Lung (tissue), 16 donors: Measurements from ENCODE around the gene HTR3C. TPM values are rescaled to one million over a fixed set of nuclear protein-coding genes. Genes with fewer than 3 reads are reported as not detected.
A peak's percentile ranks its signal among the peaks of the same experiment; 100 is the strongest.

Experiments used
- ATAC-seq: fragments of 200-7000 bp; cut with Tn5 transposase; one replicate; pipeline ENCODE4 v1.9.1; 2020; ENCODE audit warnings: moderate number of reproducible peaks; ENCODE audit not compliant: insufficient read depth, low FRiP score
- DNase-seq, 3 donors: peaks; one replicate each; pipeline ENCODE4 v3.0.0-alpha.2; 2013 to 2017
- H3K27ac ChIP-seq, 2 donors: one replicate each; pipeline ENCODE4 v1.5.1; 2013; ENCODE audit warnings: mild to moderate bottlenecking in 2 of 2, moderate library complexity in 2 of 2, control low read depth in 1 of 2, inconsistent platforms in 1 of 2, low read depth in 1 of 2, low read length in 1 of 2
- H3K27me3 ChIP-seq, 3 donors: one replicate each; pipeline ENCODE4 v1.5.1; 2013; ENCODE audit warnings: low read length in 2 of 3; ENCODE audit not compliant: control insufficient read depth in 3 of 3, insufficient read depth in 3 of 3
- H3K36me3 ChIP-seq, 4 donors: one replicate each; pipeline ENCODE4 v1.5.1; 2013; ENCODE audit warnings: low read length in 4 of 4, mild to moderate bottlenecking in 1 of 4, moderate library complexity in 1 of 4; ENCODE audit not compliant: control insufficient read depth in 4 of 4, insufficient read depth in 4 of 4
- H3K4me1 ChIP-seq, 5 donors: one replicate each; pipeline ENCODE4 v1.5.1; 2013; ENCODE audit warnings: low read length in 5 of 5, mild to moderate bottlenecking in 2 of 5, moderate library complexity in 1 of 5; ENCODE audit not compliant: control insufficient read depth in 5 of 5, insufficient read depth in 5 of 5
- H3K4me3 ChIP-seq: one replicate; pipeline ENCODE4 v1.5.1; 2013; ENCODE audit warnings: mild to moderate bottlenecking, control low read depth, moderate library complexity
- H3K9ac ChIP-seq, 2 donors: one replicate each; pipeline ENCODE4 v1.5.1; 2013; ENCODE audit warnings: low read length in 2 of 2, control low read depth in 1 of 2; ENCODE audit not compliant: insufficient read depth in 1 of 2
- H3K9me3 ChIP-seq, 4 donors: one replicate each; pipeline ENCODE4 v1.5.1; 2013; ENCODE audit warnings: low read length in 3 of 4, mild to moderate bottlenecking in 1 of 4, moderate library complexity in 1 of 4; ENCODE audit not compliant: control insufficient read depth in 4 of 4, insufficient read depth in 3 of 4
- WGBS, 2 donors: extraction: QIAGEN DNeasy Blood & Tissue Kit; methylation state at CpG; one replicate each; pipeline ENCODE4 v1.1.7; 2013; 5-methylcytosine and 5-hydroxymethylcytosine counted together
- long read RNA-seq, 5 donors: transcript quantifications; one replicate each; lab custom pipeline, GENCODE V29; 2026
- polyA plus RNA-seq, 2 donors: library from polyadenylated mRNA; stranded (reverse); fragments of 200-250 nt; gene quantifications; one replicate each; pipeline ENCODE4 v1.2.1, GENCODE V29; 2013
- total RNA-seq, 2 donors: library from RNA; depleted of rRNA in 1 of 2; stranded (reverse); fragments of >200 nt in 1 of 2; gene quantifications; one replicate each; pipeline ENCODE4 v1.2.1, GENCODE V29; 2014 to 2021
- TF ChIP-seq, protein P1 (sequence below): IDR thresholded peaks from 2 replicates; pipeline ENCODE4 v1.5.1; 2012; ENCODE audit warnings: mild to moderate bottlenecking; ENCODE audit errors: control extremely low read depth, extremely low read depth
- donor health status: control.
- donor health status: control.
- donor health status: Bipolar disorder and iron deficiency.
- donor health status: healthy.
- donor health status: DM: yes; HTN: yes; CAD: no.

Gene HTR3C, protein sequence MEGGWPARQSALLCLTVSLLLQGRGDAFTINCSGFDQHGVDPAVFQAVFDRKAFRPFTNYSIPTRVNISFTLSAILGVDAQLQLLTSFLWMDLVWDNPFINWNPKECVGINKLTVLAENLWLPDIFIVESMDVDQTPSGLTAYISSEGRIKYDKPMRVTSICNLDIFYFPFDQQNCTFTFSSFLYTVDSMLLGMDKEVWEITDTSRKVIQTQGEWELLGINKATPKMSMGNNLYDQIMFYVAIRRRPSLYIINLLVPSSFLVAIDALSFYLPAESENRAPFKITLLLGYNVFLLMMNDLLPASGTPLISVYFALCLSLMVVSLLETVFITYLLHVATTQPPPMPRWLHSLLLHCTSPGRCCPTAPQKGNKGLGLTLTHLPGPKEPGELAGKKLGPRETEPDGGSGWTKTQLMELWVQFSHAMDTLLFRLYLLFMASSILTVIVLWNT
- total RNA-seq, result under 1 TPM in 1 of 2 donors, not detected in 1; 0.46 TPM
- polyA plus RNA-seq, result under 1 TPM; 0.09 to 0.47 TPM
- long read RNA-seq, donor 1, result 0 reads
- long read RNA-seq, donor 2, result 0 reads
- long read RNA-seq, donor 3, result 0 reads
- long read RNA-seq, donor 4, result 0 reads
- long read RNA-seq, donor 5, result 0 reads

DNA sequence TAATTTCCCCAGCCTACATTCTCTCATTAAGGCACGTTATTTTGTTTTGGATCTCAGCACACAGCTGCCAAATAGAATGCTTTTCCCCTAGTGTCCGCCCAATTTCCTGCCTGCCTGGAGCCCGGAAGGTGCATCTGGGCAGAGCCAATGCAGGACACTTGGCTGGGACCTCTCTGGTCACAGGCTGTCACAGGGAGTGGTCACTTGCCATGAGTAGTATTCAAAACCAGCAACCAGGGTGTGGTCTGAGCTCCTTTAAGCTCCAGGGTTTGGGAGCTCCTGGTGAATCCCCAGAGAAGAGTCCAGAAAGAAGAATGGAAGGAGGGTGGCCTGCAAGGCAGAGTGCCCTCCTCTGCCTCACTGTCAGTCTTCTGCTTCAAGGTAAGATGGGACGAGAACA lies at the start of gene HTR3C:
Gene HTR3C, plus strand, starts transcription at position 281 of the 400 bp plus-strand sequence. Its CDS starts 34 bp downstream, at position 315.
- Histone ChIP-seq H3K27me3 (no peaks in the 10 kb centered on the region), H3K4me3 (no peak within 1 kb of the TSS), H3K4me1 (no peaks in the 10 kb centered on the region), H3K9me3 (no peaks in the 10 kb centered on the region), H3K36me3 (no peaks in the 10 kb centered on the region), H3K9ac (no peak within 1 kb of the TSS), H3K27ac (peak within 1 kb of the TSS in 1 of 2 donors; percentile 4)
- WGBS, 2 donors, result 65 to 80% methylated on average over 4 of the region's 4 CpGs
- ATAC-seq (no peak), DNase-seq (no peak)
- TF ChIP-seq, protein P1, sequence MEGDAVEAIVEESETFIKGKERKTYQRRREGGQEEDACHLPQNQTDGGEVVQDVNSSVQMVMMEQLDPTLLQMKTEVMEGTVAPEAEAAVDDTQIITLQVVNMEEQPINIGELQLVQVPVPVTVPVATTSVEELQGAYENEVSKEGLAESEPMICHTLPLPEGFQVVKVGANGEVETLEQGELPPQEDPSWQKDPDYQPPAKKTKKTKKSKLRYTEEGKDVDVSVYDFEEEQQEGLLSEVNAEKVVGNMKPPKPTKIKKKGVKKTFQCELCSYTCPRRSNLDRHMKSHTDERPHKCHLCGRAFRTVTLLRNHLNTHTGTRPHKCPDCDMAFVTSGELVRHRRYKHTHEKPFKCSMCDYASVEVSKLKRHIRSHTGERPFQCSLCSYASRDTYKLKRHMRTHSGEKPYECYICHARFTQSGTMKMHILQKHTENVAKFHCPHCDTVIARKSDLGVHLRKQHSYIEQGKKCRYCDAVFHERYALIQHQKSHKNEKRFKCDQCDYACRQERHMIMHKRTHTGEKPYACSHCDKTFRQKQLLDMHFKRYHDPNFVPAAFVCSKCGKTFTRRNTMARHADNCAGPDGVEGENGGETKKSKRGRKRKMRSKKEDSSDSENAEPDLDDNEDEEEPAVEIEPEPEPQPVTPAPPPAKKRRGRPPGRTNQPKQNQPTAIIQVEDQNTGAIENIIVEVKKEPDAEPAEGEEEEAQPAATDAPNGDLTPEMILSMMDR, result no peak

DNA sequence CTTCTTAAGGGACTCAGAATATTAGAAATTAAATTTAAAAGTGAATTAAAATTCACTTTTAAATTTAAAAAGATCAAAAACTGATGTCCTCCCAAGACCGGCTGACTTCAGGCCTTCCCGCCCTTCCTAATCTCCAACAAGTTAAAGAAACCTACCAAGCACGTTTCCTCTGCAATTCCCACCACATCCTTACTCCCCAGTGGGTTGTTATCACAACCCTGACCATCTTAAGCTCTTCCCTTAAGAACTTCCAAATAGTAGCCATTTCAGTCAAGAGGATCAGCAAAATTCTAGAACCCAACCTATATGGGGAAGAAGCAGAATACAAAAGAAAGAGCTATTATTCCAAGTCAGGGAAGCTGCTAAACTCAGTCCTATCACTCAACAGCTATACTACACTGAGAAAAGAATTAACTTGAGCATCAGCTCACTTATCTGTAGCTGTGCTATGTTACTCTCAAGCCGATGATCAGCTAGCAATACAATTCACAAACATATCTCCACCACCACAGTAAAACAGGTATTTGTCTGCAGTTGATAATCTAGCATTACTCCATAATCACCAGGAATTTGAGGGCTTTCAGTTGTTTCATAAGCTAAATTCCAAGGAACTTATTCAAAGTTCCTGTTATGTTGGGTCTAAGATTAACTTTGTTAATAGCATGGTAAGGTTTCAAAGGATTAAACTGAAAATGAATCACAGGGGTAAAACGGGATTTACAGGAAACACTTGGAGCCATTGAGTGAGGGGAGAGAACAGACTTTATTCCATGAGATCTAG lies 49.5 kb upstream of the HTR3C start:
- Histone ChIP-seq H3K9me3 (no peaks in the 10 kb centered on the region), H3K36me3 (peaks cover 0 to 10% (median 3%) of the 10 kb centered on the region in 4 donors), H3K27ac (peak overlapping the region in 1 of 2 donors; percentile 14), H3K9ac (no peak overlapping the region), H3K27me3 (no peaks in the 10 kb centered on the region), H3K4me1 (peaks cover 0 to 17% (median 2%) of the 10 kb centered on the region in 5 donors), H3K4me3 (no peak overlapping the region)
- TF ChIP-seq, protein P1, result no peak
- DNase-seq (no peak), ATAC-seq (no peak)
- WGBS, 2 donors, result 83 to 89% methylated on average over 5 of the region's 5 CpGs

DNA sequence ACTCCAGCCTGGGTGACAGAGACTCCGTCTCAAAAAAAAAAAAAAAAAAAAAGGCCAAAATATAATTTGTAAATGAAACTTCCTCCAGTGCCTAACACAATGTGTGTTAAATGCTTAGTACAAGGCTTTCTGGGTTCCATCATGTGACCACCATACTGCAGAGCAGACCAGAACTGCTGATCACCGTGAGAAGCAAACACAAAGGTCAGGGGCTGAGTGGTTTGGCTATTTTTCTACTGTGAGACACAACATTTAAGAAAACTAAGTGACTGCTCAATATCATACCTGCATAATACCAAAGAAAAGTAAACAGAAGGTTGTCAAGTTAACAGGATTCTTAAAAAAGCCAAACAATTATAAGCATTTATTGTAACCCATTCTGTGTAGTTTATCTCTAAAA lies 48.4 kb upstream of the HTR3C start:
- 57 to 79% methylated on average over 2 of the region's 2 CpGs for WGBS, 2 donors
- H3K9ac ChIP-seq, result no peak overlapping the region
- ATAC-seq (no peak), DNase-seq (no peak)
- no peak overlapping the region for H3K27ac ChIP-seq
- no peaks in the 10 kb centered on the region for H3K9me3 ChIP-seq
- H3K27me3 ChIP-seq, result no peaks in the 10 kb centered on the region
- peaks cover 0 to 17% (median 2%) of the 10 kb centered on the region in 5 donors for H3K4me1 ChIP-seq
- H3K36me3 ChIP-seq, result peaks cover 0 to 10% (median 3%) of the 10 kb centered on the region in 4 donors
- no peak overlapping the region for H3K4me3 ChIP-seq
- TF ChIP-seq, protein P1, result no peak
